ENCODE measurements around the gene PRDM9. TPM values are rescaled to one million over a fixed set of nuclear protein-coding genes. Genes with fewer than 3 reads are reported as not detected.

PRDM9 gene
- total and polyA plus RNA-seq, 9 of the 15 experiments (the other 6 are each of a cell fraction or from before 2014, with no cell fraction given) = 0.03 to 1.2 (median 0.47) TPM

GRCh38 chr5:23482642-23483041 is 24.8 kb upstream of the PRDM9 start:
- Histone ChIP-seq H3K79me2 (ENCODE audit: control insufficient read depth, insufficient read depth, low read length) (no peaks in the 10 kb centered on the region), H2AFZ (ENCODE audit: low read depth, low read length) (no peak overlapping the region), H3K27ac (ENCODE audit: extremely low read depth, low read depth, low read length) (no peak overlapping the region), H3K9ac (ENCODE audit: insufficient read depth in 1 of 2, low read depth in 2 of 2, low read length in 2 of 2) (no peak overlapping the region), H3K9me3 (replicated peaks; ENCODE audit: control insufficient read depth, insufficient read depth, low read depth, low read length) (0 out of 2 replicates have a peak, but pooled peaks cover 1% of the 10 kb centered on the region), H3K4me1 (replicated peaks in 1 of 2; ENCODE audit: control insufficient read depth in 2 of 2, insufficient read depth in 2 of 2, low read length in 2 of 2) (no peaks in the 10 kb centered on the region), H3K4me2 (ENCODE audit: insufficient read depth, low read length) (no peak overlapping the region), H4K20me1 (replicated peaks; ENCODE audit: control insufficient read depth, insufficient read depth, low read length) (no peaks in the 10 kb centered on the region), H3K27me3 (ENCODE audit: control insufficient read depth in 2 of 2, insufficient read depth in 2 of 2, low read length in 2 of 2) (no peaks in the 10 kb centered on the region), H3K36me3 (ENCODE audit: control insufficient read depth, insufficient read depth, low read length) (no peaks in the 10 kb centered on the region), H3K4me3 (no peak overlapping the region), H3K9me1 (ENCODE audit: control insufficient read depth, insufficient read depth, low read length) (no peaks in the 10 kb centered on the region)
- in situ Hi-C loops (cut with MboI) (no loop called here), intact Hi-C loops (cut with micrococcal nuclease) (no loop called here)
- POLR2A ChIA-PET = no interaction called here
- no TSS peak for BruUV-seq (replicated peaks)
- CTCF ChIA-PET (ENCODE audit: low intra/inter-chr PET ratio) = no interaction called here
- no peak for ATAC-seq
- no peak for FAIRE-seq
- WGBS (ENCODE audit: insufficient coverage, low coverage, missing lambda C conversion rate) = 0% methylated on average over 2 of the region's 2 CpGs
- DNase-seq (ENCODE audit: extremely low read depth in 1 of 4, low spot score in 3 of 4) = no peak
- no peak for TF ChIP-seq RCOR1 (IDR thresholded peaks at IDR 0.05; ENCODE audit: borderline replicate concordance in 1 of 2, low read depth in 2 of 2, low read length in 2 of 2)
- no peak for TF ChIP-seq SFPQ (IDR thresholded peaks at IDR 0.05; ENCODE audit: low read depth, low read length)
- no peak for TF ChIP-seq NFIX (CRISPR knock-in tag; IDR thresholded peaks at IDR 0.05; ENCODE audit: low read depth)
- no peak for TF ChIP-seq THAP7 (CRISPR knock-in tag; IDR thresholded peaks at IDR 0.05)
- no peak for TF ChIP-seq DIDO1 (tag; IDR thresholded peaks at IDR 0.05; ENCODE audit: low read depth)
- TF ChIP-seq FOS (IDR thresholded peaks at IDR 0.05; ENCODE audit: extremely low read depth, insufficient read length) = no peak
- no peak for TF ChIP-seq ZNF778 (CRISPR knock-in tag; IDR thresholded peaks at IDR 0.05)
- TF ChIP-seq, protein P1, sequence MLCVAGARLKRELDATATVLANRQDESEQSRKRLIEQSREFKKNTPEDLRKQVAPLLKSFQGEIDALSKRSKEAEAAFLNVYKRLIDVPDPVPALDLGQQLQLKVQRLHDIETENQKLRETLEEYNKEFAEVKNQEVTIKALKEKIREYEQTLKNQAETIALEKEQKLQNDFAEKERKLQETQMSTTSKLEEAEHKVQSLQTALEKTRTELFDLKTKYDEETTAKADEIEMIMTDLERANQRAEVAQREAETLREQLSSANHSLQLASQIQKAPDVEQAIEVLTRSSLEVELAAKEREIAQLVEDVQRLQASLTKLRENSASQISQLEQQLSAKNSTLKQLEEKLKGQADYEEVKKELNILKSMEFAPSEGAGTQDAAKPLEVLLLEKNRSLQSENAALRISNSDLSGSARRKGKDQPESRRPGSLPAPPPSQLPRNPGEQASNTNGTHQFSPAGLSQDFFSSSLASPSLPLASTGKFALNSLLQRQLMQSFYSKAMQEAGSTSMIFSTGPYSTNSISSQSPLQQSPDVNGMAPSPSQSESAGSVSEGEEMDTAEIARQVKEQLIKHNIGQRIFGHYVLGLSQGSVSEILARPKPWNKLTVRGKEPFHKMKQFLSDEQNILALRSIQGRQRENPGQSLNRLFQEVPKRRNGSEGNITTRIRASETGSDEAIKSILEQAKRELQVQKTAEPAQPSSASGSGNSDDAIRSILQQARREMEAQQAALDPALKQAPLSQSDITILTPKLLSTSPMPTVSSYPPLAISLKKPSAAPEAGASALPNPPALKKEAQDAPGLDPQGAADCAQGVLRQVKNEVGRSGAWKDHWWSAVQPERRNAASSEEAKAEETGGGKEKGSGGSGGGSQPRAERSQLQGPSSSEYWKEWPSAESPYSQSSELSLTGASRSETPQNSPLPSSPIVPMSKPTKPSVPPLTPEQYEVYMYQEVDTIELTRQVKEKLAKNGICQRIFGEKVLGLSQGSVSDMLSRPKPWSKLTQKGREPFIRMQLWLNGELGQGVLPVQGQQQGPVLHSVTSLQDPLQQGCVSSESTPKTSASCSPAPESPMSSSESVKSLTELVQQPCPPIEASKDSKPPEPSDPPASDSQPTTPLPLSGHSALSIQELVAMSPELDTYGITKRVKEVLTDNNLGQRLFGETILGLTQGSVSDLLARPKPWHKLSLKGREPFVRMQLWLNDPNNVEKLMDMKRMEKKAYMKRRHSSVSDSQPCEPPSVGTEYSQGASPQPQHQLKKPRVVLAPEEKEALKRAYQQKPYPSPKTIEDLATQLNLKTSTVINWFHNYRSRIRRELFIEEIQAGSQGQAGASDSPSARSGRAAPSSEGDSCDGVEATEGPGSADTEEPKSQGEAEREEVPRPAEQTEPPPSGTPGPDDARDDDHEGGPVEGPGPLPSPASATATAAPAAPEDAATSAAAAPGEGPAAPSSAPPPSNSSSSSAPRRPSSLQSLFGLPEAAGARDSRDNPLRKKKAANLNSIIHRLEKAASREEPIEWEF (CRISPR knock-in tag; IDR thresholded peaks at IDR 0.05) = no peak
- no peak for TF ChIP-seq KAT8 (IDR thresholded peaks at IDR 0.05; ENCODE audit: low read depth)
- no peak for TF ChIP-seq CHD2 (IDR thresholded peaks at IDR 0.05; ENCODE audit: low read depth, low read length)
- TF ChIP-seq, protein P2, sequence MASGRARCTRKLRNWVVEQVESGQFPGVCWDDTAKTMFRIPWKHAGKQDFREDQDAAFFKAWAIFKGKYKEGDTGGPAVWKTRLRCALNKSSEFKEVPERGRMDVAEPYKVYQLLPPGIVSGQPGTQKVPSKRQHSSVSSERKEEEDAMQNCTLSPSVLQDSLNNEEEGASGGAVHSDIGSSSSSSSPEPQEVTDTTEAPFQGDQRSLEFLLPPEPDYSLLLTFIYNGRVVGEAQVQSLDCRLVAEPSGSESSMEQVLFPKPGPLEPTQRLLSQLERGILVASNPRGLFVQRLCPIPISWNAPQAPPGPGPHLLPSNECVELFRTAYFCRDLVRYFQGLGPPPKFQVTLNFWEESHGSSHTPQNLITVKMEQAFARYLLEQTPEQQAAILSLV (tag; IDR thresholded peaks at IDR 0.05) = no peak
- TF ChIP-seq MBD1 (CRISPR knock-in tag; IDR thresholded peaks at IDR 0.05) = no peak
- no peak for TF ChIP-seq PHB2 (IDR thresholded peaks at IDR 0.05; ENCODE audit: low read depth)
